Epithelial cell of proximal tubule (primary cell): Measurements from ENCODE around the gene IL1RAPL2. TPM values are rescaled to one million over a fixed set of nuclear protein-coding genes. Genes with fewer than 3 reads are reported as not detected.

Experiments used
- DNase-seq: peaks from one replicate; pipeline ENCODE4 v3.0.0-alpha.2; 2011; ENCODE audit warnings: low read depth
- H3K4me3 ChIP-seq: 2 replicates; pipeline ENCODE4 v1.5.1; 2011; ENCODE audit warnings: low read depth, mild to moderate bottlenecking, low read length
- CTCF ChIP-seq: conservative IDR thresholded peaks from 2 replicates; pipeline ENCODE4 v1.5.1; 2012; ENCODE audit warnings: low read depth, mild to moderate bottlenecking, low read length
- total RNA-seq: library from RNA; depleted of rRNA; stranded (reverse); fragments of >200 nt; gene quantifications from 2 replicates; pipeline ENCODE4 v1.2.3, GENCODE V29; 2015

Gene IL1RAPL2
- total RNA-seq, 1 donor from 2014 or later: not detected

GRCh38 chrX:105282077-105282476, 716.1 kb downstream of the IL1RAPL2 start:
- no peak for DNase-seq
- H3K4me3 ChIP-seq: no peak overlapping the region
- TF ChIP-seq CTCF: no peak

GRCh38 chrX:105297041-105297440, 731.0 kb downstream of the IL1RAPL2 start:
- TF ChIP-seq CTCF: no peak
- DNase-seq: no peak
- no peak overlapping the region for H3K4me3 ChIP-seq

- no peak for TF ChIP-seq CTCF
- H3K4me3 ChIP-seq: no peak overlapping the region
- DNase-seq: no peak
Observed at GRCh38 chrX:105299286-105299685, 733.3 kb downstream of the IL1RAPL2 start.

GRCh38 chrX:105302246-105302645, 736.2 kb downstream of the IL1RAPL2 start:
- DNase-seq: no peak
- TF ChIP-seq CTCF: no peak
- no peak overlapping the region for H3K4me3 ChIP-seq

GRCh38 chrX:105307762-105308161, 741.8 kb downstream of the IL1RAPL2 start:
- TF ChIP-seq CTCF: no peak
- no peak overlapping the region for H3K4me3 ChIP-seq
- DNase-seq: no peak

GRCh38 chrX:105313596-105313995, 747.6 kb downstream of the IL1RAPL2 start:
- no peak for TF ChIP-seq CTCF
- DNase-seq: no peak
- H3K4me3 ChIP-seq: no peak overlapping the region

- DNase-seq: no peak
- TF ChIP-seq CTCF: no peak
- no peak overlapping the region for H3K4me3 ChIP-seq
Observed at GRCh38 chrX:105314458-105314857, 748.5 kb downstream of the IL1RAPL2 start.
